HFFc6 (cell line): ENCODE measurements around the gene ZIC1. TPM values are rescaled to one million over a fixed set of nuclear protein-coding genes. Genes with fewer than 3 reads are reported as not detected.

Experiments
- DNase-seq: peaks from one replicate; pipeline ENCODE4 v3.0.0-alpha.2; 2018
- H3K27ac Mint-ChIP-seq: 2 replicates; pipeline ENCODE4 v1.8.0; 2020; ENCODE audit warnings: mild to moderate bottlenecking, mixed read lengths
- H3K27me3 Mint-ChIP-seq: 2 replicates; pipeline ENCODE4 v1.8.0; 2021; ENCODE audit warnings: mild to moderate bottlenecking, moderate library complexity, mixed read lengths; ENCODE audit not compliant: insufficient read depth
- H3K36me3 Mint-ChIP-seq: 2 replicates; pipeline ENCODE4 v1.8.0; 2021; ENCODE audit warnings: low read depth, mixed read lengths
- H3K4me1 Mint-ChIP-seq: 2 replicates; pipeline ENCODE4 v1.8.0; 2020; ENCODE audit warnings: low read depth, mixed read lengths
- H3K4me3 Mint-ChIP-seq: 2 replicates; pipeline ENCODE4 v1.8.0; 2020; ENCODE audit warnings: mild to moderate bottlenecking, moderate library complexity, mixed read lengths
- H3K9me3 Mint-ChIP-seq: 2 replicates; pipeline ENCODE4 v1.8.0; 2020; ENCODE audit warnings: mild to moderate bottlenecking, mixed read lengths
- total RNA-seq, 6 experiments: library from RNA; stranded (reverse); fragmentation: NEBNext Ultra II Directional; extraction: Animal tissue kit (Norgen Biotek cat#: 25700); gene quantifications; 2 replicates in 1 of 6; 3 replicates in 5 of 6; pipeline ENCODE4 v1.2.3, GENCODE V29; 2021
- TF ChIP-seq, protein P1 (sequence below): fragments of 200-600 bp; sonication (generic); IDR thresholded peaks from 2 replicates; pipeline ENCODE4 v1.5.0; 2021; ENCODE audit warnings: antibody characterized with exemption, mild to moderate bottlenecking

Gene ZIC1
- total RNA-seq, 6 experiments from 2014 or later = 0.43 to 1.0 (median 0.57) TPM

DNA sequence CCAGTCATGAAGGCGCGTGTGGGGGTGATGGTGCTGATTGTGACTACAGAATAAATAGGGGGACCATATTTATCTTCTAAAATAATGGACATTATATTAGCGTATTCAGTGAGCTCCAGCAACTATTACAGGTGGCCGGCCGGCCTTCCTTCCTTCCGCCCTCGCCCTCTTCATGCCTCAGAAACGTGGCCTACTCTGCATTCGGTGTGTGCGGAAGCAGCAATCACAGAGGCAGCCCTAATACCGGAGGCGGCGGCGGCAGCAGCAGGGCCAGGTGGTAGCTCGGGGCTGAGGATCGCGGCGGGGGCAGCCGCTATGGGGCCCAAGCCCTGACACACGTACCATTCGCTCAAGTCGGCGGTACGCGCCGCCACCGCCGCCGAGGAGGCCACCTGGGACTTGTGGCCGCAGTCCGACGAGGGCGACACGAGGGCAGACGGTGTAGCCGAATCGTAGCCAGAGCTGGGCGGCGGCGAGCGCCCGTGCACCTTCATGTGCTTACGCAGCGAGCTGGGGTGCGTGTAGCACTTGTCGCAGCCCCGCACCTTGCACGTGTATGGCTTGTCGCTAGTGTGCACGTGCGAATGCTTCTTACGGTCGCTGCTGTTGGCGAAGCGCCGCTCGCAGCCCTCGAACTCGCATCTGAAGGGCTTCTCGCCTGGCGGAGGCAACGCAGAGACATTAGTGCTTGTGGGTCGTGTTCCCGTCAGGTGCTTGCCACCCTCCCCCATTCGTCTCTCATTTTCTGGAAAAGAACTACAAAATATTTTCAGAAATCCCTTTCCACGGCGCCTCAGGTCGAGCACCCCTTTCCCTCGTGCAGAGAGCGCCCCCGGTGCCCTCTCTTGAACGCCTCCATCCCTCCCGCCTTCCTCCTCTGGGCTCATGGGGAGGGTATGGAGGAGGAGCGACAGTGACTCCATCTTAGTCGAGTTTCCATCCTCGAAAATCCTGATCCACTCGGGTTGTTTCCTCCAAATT, 18.3 kb upstream of the ZIC1 start:
- TF ChIP-seq, protein P1, sequence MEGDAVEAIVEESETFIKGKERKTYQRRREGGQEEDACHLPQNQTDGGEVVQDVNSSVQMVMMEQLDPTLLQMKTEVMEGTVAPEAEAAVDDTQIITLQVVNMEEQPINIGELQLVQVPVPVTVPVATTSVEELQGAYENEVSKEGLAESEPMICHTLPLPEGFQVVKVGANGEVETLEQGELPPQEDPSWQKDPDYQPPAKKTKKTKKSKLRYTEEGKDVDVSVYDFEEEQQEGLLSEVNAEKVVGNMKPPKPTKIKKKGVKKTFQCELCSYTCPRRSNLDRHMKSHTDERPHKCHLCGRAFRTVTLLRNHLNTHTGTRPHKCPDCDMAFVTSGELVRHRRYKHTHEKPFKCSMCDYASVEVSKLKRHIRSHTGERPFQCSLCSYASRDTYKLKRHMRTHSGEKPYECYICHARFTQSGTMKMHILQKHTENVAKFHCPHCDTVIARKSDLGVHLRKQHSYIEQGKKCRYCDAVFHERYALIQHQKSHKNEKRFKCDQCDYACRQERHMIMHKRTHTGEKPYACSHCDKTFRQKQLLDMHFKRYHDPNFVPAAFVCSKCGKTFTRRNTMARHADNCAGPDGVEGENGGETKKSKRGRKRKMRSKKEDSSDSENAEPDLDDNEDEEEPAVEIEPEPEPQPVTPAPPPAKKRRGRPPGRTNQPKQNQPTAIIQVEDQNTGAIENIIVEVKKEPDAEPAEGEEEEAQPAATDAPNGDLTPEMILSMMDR = no peak
- peaks cover 34% of the 10 kb centered on the region for H3K4me1 Mint-ChIP-seq
- H3K27me3 Mint-ChIP-seq = peaks cover 80% of the 10 kb centered on the region
- H3K36me3 Mint-ChIP-seq = peaks cover 23% of the 10 kb centered on the region
- no peak for DNase-seq
- H3K9me3 Mint-ChIP-seq = peaks cover 35% of the 10 kb centered on the region
- H3K4me3 Mint-ChIP-seq = peak overlapping the region; percentile 87
- no peak overlapping the region for H3K27ac Mint-ChIP-seq

DNA sequence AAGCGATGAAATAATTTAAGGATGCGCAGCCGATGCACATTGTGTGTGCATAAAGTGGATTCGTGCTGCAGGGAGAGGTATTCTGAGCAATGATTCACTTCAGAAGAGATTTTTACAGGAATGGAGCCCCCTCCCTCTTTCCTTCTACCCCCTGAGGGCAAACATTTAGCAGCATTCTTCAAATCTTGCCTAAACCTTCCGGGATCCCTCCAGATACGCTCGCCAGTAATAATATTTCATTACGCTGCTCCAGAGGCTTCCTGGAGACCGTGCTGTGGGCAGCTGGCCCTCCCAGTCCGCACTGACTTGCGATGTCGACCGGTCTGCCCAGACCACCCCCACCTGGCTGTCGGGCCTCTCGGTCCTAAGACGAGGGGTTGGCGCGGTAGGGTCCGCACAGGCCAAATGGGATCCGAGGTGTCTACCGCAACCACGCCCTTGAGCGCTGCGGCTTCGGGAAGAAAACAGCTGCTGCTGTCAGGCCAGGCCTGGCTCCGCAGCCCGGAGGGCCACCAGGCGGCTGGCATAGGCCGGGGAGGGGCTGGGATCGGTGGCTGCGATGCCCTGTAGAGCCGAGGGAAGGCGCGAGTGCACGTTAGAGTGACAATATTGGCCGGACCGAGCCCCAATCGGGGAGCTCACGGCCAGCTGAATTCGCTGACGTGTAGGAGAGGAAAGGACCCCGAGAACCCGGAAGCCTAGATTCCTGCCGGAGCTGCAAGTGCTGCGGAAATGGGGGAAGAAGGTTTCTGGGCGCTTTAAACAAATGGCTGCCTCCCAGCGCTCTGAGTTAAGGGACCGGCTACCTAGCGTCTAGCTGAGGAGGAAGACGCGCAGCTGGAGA, 17.2 kb upstream of the ZIC1 start:
- Mint-ChIP-seq H3K4me1 (peaks cover 34% of the 10 kb centered on the region), H3K36me3 (peaks cover 23% of the 10 kb centered on the region), H3K27me3 (peaks cover 72% of the 10 kb centered on the region), H3K9me3 (peaks cover 35% of the 10 kb centered on the region), H3K4me3 (peak overlapping the region; percentile 87), H3K27ac (peak overlapping the region; percentile 71)
- DNase-seq = peak; percentile 64
- TF ChIP-seq, protein P1 = peak; percentile 40

DNA sequence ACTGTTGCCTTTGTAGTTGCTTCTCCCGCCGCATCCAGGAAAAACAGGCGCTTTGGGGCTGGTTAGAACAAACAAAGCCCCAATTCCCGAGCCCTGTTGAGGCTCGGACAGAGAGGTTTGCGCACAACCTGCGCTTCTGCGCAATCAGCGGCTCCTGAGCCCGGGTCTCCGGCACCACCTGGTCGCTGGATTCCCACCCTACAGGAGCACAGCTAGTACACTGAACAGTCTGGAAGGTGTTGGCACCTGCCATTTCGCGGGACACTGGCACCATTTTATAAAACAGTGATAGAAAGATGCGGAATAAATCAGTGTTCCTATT, 16.6 kb upstream of the ZIC1 start:
- DNase-seq = no peak
- Mint-ChIP-seq H3K27me3 (peaks cover 71% of the 10 kb centered on the region), H3K36me3 (peaks cover 23% of the 10 kb centered on the region), H3K9me3 (peaks cover 35% of the 10 kb centered on the region), H3K4me1 (peaks cover 34% of the 10 kb centered on the region), H3K4me3 (peak overlapping the region; percentile 87), H3K27ac (peak overlapping the region; percentile 71)
- TF ChIP-seq, protein P1 = no peak

DNA sequence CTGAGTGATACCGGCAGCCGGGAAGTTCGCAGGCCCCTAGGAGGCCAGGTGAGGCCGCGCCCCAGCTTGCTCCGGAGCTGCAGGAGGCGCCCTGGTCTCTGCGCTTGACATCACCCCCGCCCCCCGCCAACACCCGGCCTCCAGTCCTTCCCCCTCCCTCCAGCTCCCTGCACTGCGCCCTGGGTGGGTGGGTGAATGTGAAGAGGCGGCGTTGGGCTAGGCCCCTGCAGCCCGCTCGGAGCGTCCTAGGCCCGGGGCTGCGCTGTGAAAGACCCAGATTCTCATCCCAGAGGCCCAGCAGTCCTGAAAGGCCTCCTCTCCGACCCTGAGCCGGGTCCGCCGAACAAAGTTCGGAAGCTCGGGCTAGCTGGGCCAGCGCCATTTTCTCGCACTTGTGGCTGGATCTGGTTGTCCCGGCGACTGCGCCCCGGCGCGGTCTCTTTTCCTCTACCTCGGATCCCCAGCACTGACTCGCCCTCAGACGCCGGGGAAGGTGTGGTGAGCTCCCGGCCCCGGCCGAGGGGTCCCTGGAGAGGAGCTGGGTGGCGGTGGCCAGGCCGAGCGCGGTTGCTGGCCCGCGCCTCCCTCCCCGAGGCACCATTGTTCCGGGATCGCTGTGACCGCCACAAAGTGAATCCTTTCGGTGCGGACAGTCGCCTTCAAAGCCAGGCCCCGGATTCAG, 15.8 kb upstream of the ZIC1 start:
- H3K36me3 Mint-ChIP-seq = peaks cover 18% of the 10 kb centered on the region
- H3K27me3 Mint-ChIP-seq = peaks cover 64% of the 10 kb centered on the region
- TF ChIP-seq, protein P1 = no peak
- H3K4me1 Mint-ChIP-seq = peaks cover 34% of the 10 kb centered on the region
- no peak overlapping the region for H3K27ac Mint-ChIP-seq
- H3K4me3 Mint-ChIP-seq = peak overlapping the region; percentile 87
- no peak for DNase-seq
- peaks cover 29% of the 10 kb centered on the region for H3K9me3 Mint-ChIP-seq
